ENCODE measurements around the gene ADAD2. TPM values are rescaled to one million over a fixed set of nuclear protein-coding genes. Genes with fewer than 3 reads are reported as not detected.
A peak's percentile ranks its signal among the peaks of the same experiment; 100 is the strongest.

ADAD2 gene
- total RNA-seq, 1 donor from 2014 or later = not detected

DNA sequence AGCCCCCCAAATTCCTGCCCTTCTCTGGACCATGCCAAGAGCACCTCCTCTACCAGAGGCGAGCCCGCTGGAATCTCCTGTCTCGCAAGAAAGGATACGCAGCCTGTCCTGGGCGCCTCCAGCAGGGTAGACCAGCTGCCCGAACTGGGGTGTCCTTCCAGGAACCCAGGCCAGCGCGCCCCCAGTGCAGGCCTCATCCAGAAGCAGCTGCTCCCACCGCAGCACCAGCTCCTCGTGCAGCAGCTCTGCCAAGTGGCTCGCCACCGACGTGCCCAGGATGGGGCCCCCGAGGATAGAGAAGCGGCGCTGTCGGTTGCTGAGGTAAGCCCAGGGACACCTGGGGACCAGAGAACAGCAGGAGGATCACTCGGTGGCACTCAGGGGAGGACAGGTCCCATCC is 8.9 kb upstream of the ADAD2 start:
- peaks cover 17% of the 10 kb centered on the region for H3K4me1 Mint-ChIP-seq (ENCODE audit: unreplicated experiment)
- DNase-seq (ENCODE audit: extremely low spot score, unreplicated experiment) = no peak
- H3K4me3 Mint-ChIP-seq = no peak overlapping the region
- H3K36me3 Mint-ChIP-seq = peaks cover 5% of the 10 kb centered on the region
- H3K27me3 Mint-ChIP-seq = no peaks in the 10 kb centered on the region
- TF ChIP-seq, protein P1, sequence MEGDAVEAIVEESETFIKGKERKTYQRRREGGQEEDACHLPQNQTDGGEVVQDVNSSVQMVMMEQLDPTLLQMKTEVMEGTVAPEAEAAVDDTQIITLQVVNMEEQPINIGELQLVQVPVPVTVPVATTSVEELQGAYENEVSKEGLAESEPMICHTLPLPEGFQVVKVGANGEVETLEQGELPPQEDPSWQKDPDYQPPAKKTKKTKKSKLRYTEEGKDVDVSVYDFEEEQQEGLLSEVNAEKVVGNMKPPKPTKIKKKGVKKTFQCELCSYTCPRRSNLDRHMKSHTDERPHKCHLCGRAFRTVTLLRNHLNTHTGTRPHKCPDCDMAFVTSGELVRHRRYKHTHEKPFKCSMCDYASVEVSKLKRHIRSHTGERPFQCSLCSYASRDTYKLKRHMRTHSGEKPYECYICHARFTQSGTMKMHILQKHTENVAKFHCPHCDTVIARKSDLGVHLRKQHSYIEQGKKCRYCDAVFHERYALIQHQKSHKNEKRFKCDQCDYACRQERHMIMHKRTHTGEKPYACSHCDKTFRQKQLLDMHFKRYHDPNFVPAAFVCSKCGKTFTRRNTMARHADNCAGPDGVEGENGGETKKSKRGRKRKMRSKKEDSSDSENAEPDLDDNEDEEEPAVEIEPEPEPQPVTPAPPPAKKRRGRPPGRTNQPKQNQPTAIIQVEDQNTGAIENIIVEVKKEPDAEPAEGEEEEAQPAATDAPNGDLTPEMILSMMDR (conservative IDR thresholded peaks at IDR 0.05) = no peak
- H3K9me3 Mint-ChIP-seq = no peaks in the 10 kb centered on the region
- H3K27ac Mint-ChIP-seq = no peak overlapping the region

DNA sequence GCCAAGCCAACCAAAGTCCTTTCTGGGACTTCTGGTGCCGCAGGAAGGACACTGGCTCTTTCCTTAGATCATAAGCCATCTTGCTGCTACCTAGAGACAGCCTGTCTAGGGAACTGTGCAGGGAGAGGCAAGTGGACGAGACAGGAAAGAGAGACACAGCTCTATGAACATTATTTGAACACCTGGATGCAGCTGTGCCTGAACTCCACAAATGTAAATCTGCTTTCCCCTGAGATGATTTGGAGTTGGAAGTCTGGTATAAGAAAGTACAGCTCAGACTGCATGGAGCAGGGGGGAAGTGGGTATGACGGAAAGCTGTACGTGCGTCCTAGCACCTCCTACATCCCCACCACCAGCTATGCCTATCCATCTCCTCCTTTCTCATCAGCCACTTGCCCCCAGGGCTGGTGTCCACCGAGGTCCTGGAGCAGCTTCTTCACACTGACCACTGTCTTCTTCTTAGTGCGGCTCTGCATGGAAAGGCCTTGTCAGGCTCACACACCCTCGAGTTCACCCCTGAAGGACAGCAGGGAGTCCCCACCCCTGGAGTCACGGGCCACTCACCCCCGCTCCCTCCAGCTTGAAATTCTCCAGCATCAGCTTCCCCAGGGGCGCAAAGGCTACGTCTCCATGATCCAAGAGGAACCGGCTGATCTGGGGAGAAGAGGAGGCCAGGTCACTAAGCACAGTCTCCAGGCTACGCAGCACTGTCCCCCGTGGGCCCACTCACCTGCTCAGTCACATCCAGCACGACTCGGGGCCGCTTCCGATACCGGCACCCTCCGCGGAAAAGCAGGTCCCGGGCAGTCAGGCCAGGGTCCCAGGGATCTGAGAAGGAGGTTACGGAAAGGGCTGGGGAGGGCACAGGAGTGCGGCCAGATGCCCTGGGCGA is 8.0 kb upstream of the ADAD2 start:
- Mint-ChIP-seq H3K4me3 (peak overlapping the region; percentile 60), H3K27ac (no peak overlapping the region), H3K9me3 (no peaks in the 10 kb centered on the region), H3K4me1 (ENCODE audit: unreplicated experiment) (peaks cover 12% of the 10 kb centered on the region), H3K36me3 (peaks cover 5% of the 10 kb centered on the region), H3K27me3 (no peaks in the 10 kb centered on the region)
- TF ChIP-seq, protein P1 (conservative IDR thresholded peaks at IDR 0.05) = no peak
- DNase-seq (ENCODE audit: extremely low spot score, unreplicated experiment) = no peak

DNA sequence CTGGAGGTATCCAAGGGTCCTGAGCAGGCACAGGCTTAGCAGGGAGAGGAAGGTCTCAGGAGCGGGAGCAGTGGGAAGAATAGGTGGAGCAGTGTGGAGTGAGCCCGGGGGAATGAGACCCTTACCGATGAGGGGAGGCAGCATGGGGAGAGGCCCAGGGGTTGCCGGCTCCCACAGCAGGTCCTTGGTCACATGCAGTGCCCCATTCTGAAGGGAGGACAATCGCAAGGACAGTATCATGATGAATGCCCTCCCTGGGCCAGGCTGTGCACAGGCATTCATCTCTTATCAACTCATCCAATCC is 7.4 kb upstream of the ADAD2 start:
- TF ChIP-seq, protein P1 (conservative IDR thresholded peaks at IDR 0.05) = no peak
- no peak for DNase-seq (ENCODE audit: extremely low spot score, unreplicated experiment)
- peaks cover 5% of the 10 kb centered on the region for H3K36me3 Mint-ChIP-seq
- H3K9me3 Mint-ChIP-seq = no peaks in the 10 kb centered on the region
- peaks cover 10% of the 10 kb centered on the region for H3K4me1 Mint-ChIP-seq (ENCODE audit: unreplicated experiment)
- H3K4me3 Mint-ChIP-seq = no peak overlapping the region
- no peaks in the 10 kb centered on the region for H3K27me3 Mint-ChIP-seq
- no peak overlapping the region for H3K27ac Mint-ChIP-seq

DNA sequence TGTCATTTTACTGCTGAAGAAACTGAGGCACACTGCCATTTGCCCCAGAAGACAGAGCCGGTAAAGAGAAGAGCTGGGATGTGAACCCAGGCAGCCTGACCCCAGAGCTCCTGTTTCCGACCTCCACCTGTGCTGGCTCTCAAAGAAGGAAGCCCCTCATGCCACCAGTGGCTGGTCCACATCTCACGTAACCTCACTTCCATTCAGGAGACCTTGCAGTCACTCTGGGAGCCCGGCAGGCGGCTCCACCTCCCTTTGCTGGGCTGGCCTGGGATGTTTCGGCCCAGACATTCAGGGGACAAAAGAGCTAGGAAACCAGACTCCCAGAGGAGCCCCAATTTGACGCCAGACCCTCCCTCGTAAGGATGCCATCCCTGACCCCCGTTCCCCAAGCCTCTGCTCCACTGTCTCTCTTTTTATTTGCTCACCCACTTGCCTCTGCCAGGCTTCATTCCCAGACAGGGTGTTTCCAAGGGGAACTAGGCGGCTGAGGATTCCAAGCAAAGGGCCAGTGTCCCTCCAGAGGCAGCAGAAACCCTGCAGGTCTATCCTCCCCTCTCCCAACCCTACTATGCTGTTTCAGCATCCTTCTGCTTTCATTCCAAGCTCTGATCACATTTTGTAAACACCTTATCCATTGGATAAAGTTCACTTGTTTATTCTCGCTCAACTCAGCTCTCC is 6.9 kb upstream of the ADAD2 start:
- TF ChIP-seq, protein P1 (conservative IDR thresholded peaks at IDR 0.05) = peak; percentile 32
- DNase-seq (ENCODE audit: extremely low spot score, unreplicated experiment) = no peak
- H3K9me3 Mint-ChIP-seq = no peaks in the 10 kb centered on the region
- peaks cover 10% of the 10 kb centered on the region for H3K4me1 Mint-ChIP-seq (ENCODE audit: unreplicated experiment)
- H3K27ac Mint-ChIP-seq = no peak overlapping the region
- H3K27me3 Mint-ChIP-seq = no peaks in the 10 kb centered on the region
- peaks cover 5% of the 10 kb centered on the region for H3K36me3 Mint-ChIP-seq
- peak overlapping the region; percentile 96 for H3K4me3 Mint-ChIP-seq

DNA sequence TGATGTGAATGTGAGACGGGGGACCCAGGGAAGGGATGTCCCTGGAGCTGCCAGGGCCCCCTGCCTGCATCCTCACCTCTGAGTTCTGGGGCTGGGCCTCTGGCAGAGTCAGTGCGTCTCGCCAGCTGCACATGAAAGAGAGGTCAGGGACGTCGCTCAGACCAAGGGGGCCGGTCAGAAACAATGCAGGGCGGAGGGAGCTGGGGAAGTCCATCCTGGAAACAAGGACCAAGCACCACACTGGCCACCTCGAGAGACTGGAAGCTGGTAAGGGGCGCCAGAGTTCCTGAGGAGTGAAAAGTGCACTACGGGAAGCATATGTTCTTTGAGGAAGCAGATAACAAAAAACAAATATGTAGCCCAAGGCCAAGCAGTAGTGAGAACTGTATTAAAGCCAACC is 6.2 kb upstream of the ADAD2 start:
- Mint-ChIP-seq H3K4me3 (peak overlapping the region; percentile 96), H3K27me3 (no peaks in the 10 kb centered on the region), H3K4me1 (ENCODE audit: unreplicated experiment) (peaks cover 10% of the 10 kb centered on the region), H3K9me3 (no peaks in the 10 kb centered on the region), H3K27ac (no peak overlapping the region), H3K36me3 (peaks cover 5% of the 10 kb centered on the region)
- no peak for DNase-seq (ENCODE audit: extremely low spot score, unreplicated experiment)
- TF ChIP-seq, protein P1 (conservative IDR thresholded peaks at IDR 0.05) = no peak

Data from type B pancreatic cell (in vitro differentiated cells).